Dendritic cell treated with granulocyte-macrophage colony-stimulating factor and Interleukin-4, amounts not matched to agents 40 ng/mL and 50 ng/mL, for 4 days (primary cell): ENCODE results near the gene TRIM38.
A peak's percentile ranks its signal among the peaks of the same experiment; 100 is the strongest.

Experiments used
- H3K27ac Mint-ChIP-seq: one replicate; pipeline ENCODE4 v1.8.0; 2022; ENCODE audit warnings: mild to moderate bottlenecking, mixed read lengths
- H3K27me3 Mint-ChIP-seq: one replicate; pipeline ENCODE4 v1.8.0; 2022; ENCODE audit warnings: mild to moderate bottlenecking, mixed read lengths
- H3K36me3 Mint-ChIP-seq: one replicate; pipeline ENCODE4 v1.8.0; 2022; ENCODE audit warnings: low read depth, mixed read lengths
- H3K4me1 Mint-ChIP-seq: one replicate; pipeline ENCODE4 v1.8.0; 2022; ENCODE audit warnings: low read depth, mixed read lengths
- H3K4me3 Mint-ChIP-seq: one replicate; pipeline ENCODE4 v1.8.0; 2022; ENCODE audit warnings: mild to moderate bottlenecking, moderate library complexity, mixed read lengths
- H3K9me3 Mint-ChIP-seq: one replicate; pipeline ENCODE4 v1.8.0; 2022; ENCODE audit warnings: mixed read lengths
- intact Hi-C: fragments of 100-400 bp; cut with micrococcal nuclease; formaldehyde crosslinking; loops from one replicate; pipeline ENCODE4 v1.15.0; 2022

The TRIM38 gene

DNA sequence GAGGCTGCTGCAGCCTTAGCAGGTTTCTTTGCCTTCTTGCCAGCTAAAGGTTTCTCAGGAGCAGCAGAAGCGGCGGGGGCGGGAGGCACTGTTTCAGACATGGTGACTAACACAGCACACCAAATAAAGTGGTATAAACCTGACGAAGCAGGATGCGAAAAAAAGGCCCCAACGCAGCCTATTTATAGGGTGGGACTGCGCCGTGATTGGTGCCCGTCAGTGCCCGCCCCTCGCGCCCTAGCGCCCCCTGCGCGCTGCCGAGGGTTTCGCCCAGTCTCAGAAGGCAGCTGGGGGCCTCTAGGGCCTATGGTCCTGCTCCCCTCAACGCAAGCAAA, 55.0 kb downstream of the TRIM38 start:
- intact Hi-C loops, result no loop called here
- Mint-ChIP-seq H3K4me3 (peak overlapping the region; percentile 58), H3K9me3 (no peaks in the 10 kb centered on the region), H3K27me3 (no peaks in the 10 kb centered on the region), H3K36me3 (peaks cover 7% of the 10 kb centered on the region), H3K4me1 (peaks cover 14% of the 10 kb centered on the region), H3K27ac (peak overlapping the region; percentile 82)

DNA sequence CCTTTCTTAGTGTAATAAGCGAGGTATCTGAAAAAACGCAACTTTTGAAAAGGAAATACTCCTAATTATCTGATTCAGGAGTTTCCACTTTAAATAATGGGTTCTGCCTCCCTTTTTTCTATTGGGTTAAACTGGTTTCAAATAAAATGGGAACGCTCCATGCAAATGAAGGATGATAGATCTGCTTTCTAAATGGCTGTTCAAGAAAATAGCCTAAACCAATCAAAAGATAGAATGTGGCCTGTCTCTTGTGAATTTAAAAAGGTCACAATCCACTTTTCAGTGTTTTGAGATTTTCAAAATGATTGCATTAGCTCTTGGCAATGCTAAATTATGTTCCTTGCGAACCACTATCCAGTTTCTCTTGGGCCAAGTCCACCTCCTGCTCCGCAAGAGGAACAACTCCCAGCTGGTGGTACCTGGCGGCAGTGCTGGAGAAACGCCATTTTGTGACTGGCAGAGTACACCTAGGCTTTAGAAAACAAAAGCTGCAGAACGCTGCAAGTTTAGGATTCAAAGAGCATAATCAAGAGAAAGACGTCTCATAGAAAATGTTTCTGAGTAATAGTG, 56.7 kb downstream of the TRIM38 start:
- H3K27ac Mint-ChIP-seq, result peak overlapping the region; percentile 100
- H3K9me3 Mint-ChIP-seq, result no peaks in the 10 kb centered on the region
- intact Hi-C loops, result no loop called here
- peaks cover 14% of the 10 kb centered on the region for H3K4me1 Mint-ChIP-seq
- H3K36me3 Mint-ChIP-seq, result peaks cover 7% of the 10 kb centered on the region
- H3K4me3 Mint-ChIP-seq, result no peak overlapping the region
- no peaks in the 10 kb centered on the region for H3K27me3 Mint-ChIP-seq

DNA sequence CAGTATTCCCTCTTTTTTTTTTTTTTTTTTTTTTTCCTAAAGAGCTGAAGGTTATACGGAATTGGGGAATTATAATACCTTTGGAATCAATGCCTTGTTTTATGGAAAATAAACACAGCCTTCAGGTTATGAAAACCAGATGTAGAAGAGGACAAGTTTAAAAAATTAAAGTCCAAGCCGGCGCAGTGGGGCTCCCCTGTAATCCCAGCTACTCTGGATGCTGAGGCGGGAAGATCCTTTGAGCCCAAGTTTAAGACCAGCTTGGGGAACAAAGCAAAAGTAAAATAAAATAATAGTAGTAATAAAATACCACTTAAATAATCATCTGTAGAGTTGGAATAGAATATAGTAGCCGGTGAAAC, 57.3 kb downstream of the TRIM38 start:
- intact Hi-C loops, result loop anchor here (10.0 kb wide), 1 partner anchor 1115 kb away; a partner anchor contains a TSS
- Mint-ChIP-seq H3K9me3 (no peaks in the 10 kb centered on the region), H3K27me3 (no peaks in the 10 kb centered on the region), H3K36me3 (peaks cover 7% of the 10 kb centered on the region), H3K4me1 (peaks cover 14% of the 10 kb centered on the region), H3K27ac (peak overlapping the region; percentile 100), H3K4me3 (peak overlapping the region; percentile 95)

DNA sequence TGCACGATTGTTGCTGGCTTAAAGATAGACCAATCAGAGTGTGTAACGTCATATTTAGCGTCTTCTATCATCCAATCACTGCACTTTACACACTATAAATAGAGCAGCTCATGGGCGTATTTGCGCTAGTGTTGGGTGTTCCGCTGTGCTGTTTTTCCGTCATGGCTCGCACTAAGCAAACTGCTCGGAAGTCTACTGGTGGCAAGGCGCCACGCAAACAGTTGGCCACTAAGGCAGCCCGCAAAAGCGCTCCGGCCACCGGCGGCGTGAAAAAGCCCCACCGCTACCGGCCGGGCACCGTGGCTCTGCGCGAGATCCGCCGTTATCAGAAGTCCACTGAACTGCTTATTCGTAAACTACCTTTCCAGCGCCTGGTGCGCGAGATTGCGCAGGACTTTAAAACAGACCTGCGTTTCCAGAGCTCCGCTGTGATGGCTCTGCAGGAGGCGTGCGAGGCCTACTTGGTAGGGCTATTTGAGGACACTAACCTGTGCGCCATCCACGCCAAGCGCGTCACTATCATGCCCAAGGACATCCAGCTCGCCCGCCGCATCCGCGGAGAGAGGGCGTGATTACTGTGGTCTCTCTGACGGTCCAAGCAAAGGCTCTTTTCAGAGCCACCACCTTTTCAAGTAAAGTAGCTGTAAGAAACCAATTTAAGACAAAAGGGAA, 57.9 kb downstream of the TRIM38 start:
- Mint-ChIP-seq H3K27ac (peak overlapping the region; percentile 100), H3K4me1 (peaks cover 16% of the 10 kb centered on the region), H3K4me3 (peak overlapping the region; percentile 95), H3K27me3 (no peaks in the 10 kb centered on the region), H3K36me3 (peaks cover 7% of the 10 kb centered on the region), H3K9me3 (no peaks in the 10 kb centered on the region)
- intact Hi-C loops, result loop anchor here (10.0 kb wide), 1 partner anchor 1114 kb away; a partner anchor contains a TSS

DNA sequence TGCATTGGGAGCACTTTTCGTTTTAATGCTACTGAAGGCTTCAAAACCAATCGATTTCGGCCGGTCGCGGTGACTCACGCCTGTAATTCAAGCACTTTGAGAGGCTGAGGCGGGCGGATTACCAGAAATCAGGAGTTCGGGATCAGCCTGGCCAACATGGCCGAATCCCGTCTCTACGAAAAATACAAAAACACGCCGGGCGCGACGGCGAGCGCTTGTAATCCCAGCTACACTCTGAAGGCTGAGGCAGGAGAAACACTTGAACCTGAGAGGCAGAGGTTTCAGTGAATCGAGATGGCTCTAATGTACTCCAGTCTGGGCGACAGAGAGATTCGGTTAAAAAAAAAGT, 58.4 kb downstream of the TRIM38 start:
- H3K9me3 Mint-ChIP-seq, result no peaks in the 10 kb centered on the region
- peak overlapping the region; percentile 95 for H3K4me3 Mint-ChIP-seq
- intact Hi-C loops, result loop anchor here (10.0 kb wide), 1 partner anchor 1114 kb away; a partner anchor contains a TSS
- H3K36me3 Mint-ChIP-seq, result peaks cover 7% of the 10 kb centered on the region
- H3K4me1 Mint-ChIP-seq, result peaks cover 21% of the 10 kb centered on the region
- H3K27ac Mint-ChIP-seq, result peak overlapping the region; percentile 100
- H3K27me3 Mint-ChIP-seq, result no peaks in the 10 kb centered on the region

DNA sequence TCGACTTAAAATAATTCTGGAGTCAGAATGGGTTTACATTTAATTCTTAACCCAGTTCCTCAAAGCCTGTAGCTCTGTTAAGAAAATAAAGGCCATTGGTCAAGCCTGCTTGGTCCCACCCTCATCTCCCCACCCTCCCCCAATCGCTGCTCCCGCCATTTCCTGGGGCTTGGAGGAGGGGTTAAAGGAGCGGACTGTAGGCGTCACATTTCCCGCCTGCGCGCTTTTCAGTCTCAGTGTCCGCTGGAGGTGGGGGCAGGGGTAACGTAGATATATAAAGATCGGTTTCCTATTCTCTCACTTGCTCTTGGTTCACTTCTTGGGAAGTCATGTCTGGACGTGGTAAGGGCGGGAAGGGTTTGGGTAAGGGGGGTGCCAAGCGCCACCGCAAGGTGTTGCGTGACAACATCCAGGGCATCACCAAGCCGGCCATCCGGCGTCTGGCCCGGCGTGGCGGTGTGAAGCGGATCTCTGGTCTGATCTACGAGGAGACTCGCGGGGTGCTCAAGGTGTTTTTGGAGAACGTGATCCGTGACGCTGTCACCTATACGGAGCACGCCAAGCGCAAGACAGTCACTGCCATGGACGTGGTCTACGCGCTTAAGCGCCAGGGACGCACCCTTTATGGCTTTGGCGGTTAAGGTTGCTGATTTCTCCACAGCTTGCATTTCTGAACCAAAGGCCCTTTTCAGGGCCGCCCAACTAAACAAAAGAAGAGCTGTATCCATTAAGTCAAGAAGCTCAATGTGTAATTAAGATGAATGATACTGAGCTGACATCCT, 58.9 kb downstream of the TRIM38 start:
- Mint-ChIP-seq H3K4me1 (peaks cover 27% of the 10 kb centered on the region), H3K27ac (peak overlapping the region; percentile 100), H3K36me3 (peaks cover 7% of the 10 kb centered on the region), H3K4me3 (peak overlapping the region; percentile 95), H3K9me3 (no peaks in the 10 kb centered on the region), H3K27me3 (no peaks in the 10 kb centered on the region)
- intact Hi-C loops, result loop anchor here (10.0 kb wide), 1 partner anchor 1113 kb away; a partner anchor contains a TSS

DNA sequence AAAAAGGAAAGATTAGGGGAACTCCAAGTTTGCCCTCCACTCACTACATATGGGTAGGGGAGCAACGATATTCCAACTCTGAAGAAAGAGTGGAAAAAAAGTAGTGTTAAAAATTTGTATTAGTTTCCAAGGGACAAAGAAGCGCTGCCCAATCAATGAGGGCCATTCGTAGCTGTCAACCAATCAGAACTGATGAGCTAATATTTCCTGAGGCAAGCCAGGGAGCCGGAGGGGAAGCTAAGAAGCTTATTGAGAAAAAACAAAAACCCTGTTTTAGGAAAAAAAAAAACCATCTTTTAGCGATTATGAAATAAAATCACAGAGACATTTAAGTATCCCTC, 59.5 kb downstream of the TRIM38 start:
- H3K4me3 Mint-ChIP-seq, result peak overlapping the region; percentile 95
- H3K36me3 Mint-ChIP-seq, result peaks cover 10% of the 10 kb centered on the region
- no peaks in the 10 kb centered on the region for H3K27me3 Mint-ChIP-seq
- H3K27ac Mint-ChIP-seq, result peak overlapping the region; percentile 100
- H3K4me1 Mint-ChIP-seq, result peaks cover 26% of the 10 kb centered on the region
- no peaks in the 10 kb centered on the region for H3K9me3 Mint-ChIP-seq
- intact Hi-C loops, result loop anchor here (10.0 kb wide), 1 partner anchor 1113 kb away; a partner anchor contains a TSS

DNA sequence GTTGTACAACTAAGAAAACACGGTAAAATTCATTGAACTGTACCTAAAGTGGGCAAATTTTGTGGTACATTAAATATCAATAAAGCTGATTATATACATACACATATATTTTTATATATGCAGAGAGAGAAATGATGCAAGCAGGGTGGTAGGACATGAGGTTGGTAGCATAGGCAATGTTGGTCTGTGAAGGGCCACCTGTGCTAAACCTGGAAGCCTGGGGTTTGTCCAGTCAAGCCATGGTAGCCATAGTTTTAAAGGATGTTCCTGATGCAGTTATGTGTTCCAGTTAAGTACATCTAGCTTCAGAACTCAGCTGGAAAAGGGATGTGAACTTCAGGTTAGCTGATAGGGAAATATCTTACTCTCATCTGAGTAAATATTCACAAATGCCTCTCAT, 60.1 kb downstream of the TRIM38 start:
- intact Hi-C loops, result loop anchor here (10.0 kb wide), 1 partner anchor 1112 kb away; a partner anchor contains a TSS
- H3K4me3 Mint-ChIP-seq, result no peak overlapping the region
- H3K4me1 Mint-ChIP-seq, result peaks cover 21% of the 10 kb centered on the region
- no peaks in the 10 kb centered on the region for H3K9me3 Mint-ChIP-seq
- H3K27me3 Mint-ChIP-seq, result no peaks in the 10 kb centered on the region
- H3K27ac Mint-ChIP-seq, result peak overlapping the region; percentile 100
- peaks cover 12% of the 10 kb centered on the region for H3K36me3 Mint-ChIP-seq

DNA sequence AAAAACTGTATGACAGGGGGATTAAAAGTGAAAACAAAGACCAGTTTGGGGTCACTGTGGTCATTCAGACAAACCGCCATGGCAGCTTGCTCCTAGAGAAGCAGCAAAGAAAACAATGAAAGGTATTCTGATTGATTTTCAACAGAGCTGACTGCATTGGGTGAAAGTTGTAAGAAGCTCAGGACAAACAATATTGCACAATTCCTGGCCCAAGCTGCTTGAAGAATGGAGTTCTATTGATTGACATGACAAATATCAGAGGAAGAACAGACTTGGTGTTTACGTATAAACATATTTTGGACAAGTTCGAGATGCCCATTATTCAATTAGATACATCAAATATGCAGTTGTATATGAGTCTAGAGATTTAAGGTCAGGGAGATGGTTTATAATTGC, 62.0 kb downstream of the TRIM38 start:
- H3K4me1 Mint-ChIP-seq, result peaks cover 14% of the 10 kb centered on the region
- H3K27ac Mint-ChIP-seq, result no peak overlapping the region
- no peak overlapping the region for H3K4me3 Mint-ChIP-seq
- no peaks in the 10 kb centered on the region for H3K9me3 Mint-ChIP-seq
- peaks cover 12% of the 10 kb centered on the region for H3K36me3 Mint-ChIP-seq
- H3K27me3 Mint-ChIP-seq, result no peaks in the 10 kb centered on the region
- intact Hi-C loops, result loop anchor here (10.0 kb wide), 1 partner anchor 1110 kb away; a partner anchor contains a TSS

DNA sequence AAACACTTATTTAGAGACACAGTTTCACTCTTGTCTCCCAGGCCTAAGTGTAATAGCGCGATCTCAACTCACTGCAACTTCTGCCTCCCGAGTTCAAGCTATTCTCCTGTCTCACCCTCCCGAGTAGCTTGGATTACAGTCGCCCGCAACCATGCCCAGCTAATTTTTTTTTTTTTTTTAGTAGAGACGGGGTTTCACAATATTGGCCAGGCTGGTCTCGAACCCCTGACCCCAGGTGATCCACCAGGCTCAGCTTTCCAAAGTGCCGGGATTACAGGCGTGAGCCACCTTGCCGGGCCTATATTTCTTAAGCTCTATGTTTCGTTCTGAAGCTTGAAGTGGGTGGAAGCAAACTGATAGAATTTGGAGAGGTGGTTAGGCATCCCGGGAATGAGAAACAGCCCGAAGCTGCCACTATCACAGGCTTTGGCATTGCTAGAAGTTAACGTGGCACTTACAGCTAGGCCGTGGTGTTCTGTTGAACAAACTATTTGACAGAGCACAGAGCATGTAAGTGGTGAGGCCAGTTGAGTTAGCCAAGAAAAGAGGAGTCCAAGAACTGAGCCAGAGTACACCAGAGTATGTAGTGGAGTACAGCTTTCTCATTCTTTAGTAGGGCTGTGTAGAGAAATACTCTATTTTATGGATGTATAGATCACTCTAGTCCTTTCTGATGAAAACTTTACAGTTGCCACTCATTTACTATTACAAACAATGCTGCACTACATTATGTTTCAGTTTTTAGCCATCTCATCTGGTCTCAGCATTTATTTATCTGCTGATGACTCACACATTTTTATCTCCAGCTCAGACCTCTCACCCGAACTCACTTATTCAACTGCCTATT, 62.7 kb downstream of the TRIM38 start:
- Mint-ChIP-seq H3K4me3 (no peak overlapping the region), H3K4me1 (peaks cover 14% of the 10 kb centered on the region)

DNA sequence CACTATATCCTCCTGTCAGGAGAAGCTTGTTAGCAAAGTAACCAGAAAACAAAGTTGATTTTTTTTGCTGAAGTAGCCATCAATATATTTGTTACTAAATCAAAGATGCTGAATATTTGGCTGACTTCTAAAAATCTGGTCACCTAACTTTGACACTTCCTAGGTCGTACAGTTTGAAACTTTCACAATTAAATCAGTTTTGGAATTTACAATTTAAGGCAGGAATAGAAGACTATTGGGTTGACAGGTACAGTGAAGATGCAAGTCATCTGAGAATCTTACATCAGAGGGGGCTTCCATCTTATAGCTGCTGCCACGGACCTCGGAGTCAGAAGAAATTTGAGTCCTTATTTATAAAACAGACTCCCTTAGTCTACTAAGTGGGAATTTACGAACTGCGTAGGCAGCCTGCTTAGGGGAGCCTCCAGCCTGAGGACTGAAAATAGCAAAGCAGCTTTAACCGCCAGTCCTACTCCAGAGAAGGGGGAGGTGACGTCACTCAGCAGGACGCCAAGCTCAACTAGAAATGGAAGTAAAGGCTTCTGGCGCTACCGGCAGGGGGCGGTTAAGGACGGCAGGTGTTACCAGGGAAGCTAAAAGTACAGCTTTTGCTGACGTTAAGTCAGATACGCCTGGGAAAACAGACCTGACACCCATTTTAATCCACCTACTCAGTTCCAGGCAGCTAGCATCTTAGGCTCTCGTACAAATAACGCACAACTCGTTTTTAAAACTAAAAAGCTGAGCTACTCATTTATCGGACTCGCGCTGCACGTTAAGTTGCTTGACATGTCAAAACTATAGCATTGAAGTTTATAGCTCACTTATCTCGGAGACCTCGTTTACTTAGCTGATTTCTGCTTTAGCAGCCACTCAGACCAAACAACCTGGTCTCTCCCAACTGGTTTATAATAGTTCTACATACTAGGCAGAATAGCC, 63.6 kb downstream of the TRIM38 start:
- Mint-ChIP-seq H3K36me3 (peaks cover 12% of the 10 kb centered on the region), H3K4me1 (peaks cover 15% of the 10 kb centered on the region)

More for the DNA sequence above, 62.7 kb downstream of the TRIM38 start:
- Mint-ChIP-seq H3K36me3 (peaks cover 12% of the 10 kb centered on the region), H3K9me3 (no peaks in the 10 kb centered on the region), H3K27me3 (no peaks in the 10 kb centered on the region), H3K27ac (peak overlapping the region; percentile 91)
- intact Hi-C loops, result loop anchor here (10.0 kb wide), 1 partner anchor 1110 kb away; a partner anchor contains a TSS

DNA sequence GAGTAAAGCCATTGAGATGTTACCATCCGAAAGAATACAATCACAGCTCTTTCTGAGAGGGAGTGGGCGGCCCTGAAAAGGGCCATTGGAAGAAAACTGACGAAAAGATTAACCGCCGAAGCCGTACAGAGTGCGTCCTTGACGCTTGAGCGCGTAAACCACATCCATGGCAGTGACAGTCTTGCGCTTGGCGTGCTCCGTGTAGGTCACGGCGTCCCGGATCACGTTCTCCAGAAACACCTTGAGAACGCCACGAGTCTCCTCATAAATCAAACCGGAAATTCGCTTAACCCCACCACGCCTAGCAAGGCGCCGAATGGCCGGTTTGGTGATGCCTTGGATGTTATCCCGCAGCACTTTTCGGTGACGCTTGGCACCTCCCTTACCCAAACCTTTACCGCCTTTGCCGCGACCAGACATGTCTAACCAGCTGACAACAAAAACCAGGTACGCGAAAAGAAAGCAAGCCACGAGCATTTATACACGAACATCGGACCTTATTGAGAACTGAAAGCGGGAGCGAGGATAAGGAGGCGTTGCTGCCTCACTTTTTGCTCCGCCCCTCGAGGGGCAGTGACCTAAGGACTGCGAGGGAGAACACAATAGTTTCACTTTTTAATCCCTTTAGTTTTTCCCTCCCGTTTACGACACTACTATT, 64.4 kb downstream of the TRIM38 start:
- Mint-ChIP-seq H3K27ac (peak overlapping the region; percentile 91), H3K27me3 (no peaks in the 10 kb centered on the region), H3K4me1 (peaks cover 23% of the 10 kb centered on the region), H3K9me3 (no peaks in the 10 kb centered on the region), H3K36me3 (peaks cover 5% of the 10 kb centered on the region), H3K4me3 (peak overlapping the region; percentile 80)
- intact Hi-C loops, result loop anchor here (10.0 kb wide), 1 partner anchor 1108 kb away; a partner anchor contains a TSS

More for the DNA sequence above, 63.6 kb downstream of the TRIM38 start:
- Mint-ChIP-seq H3K27ac (peak overlapping the region; percentile 91), H3K27me3 (no peaks in the 10 kb centered on the region), H3K4me3 (peak overlapping the region; percentile 80), H3K9me3 (no peaks in the 10 kb centered on the region)
- intact Hi-C loops, result loop anchor here (10.0 kb wide), 1 partner anchor 1109 kb away; a partner anchor contains a TSS
